Left renal pelvis (tissue), 4 donors: Measurements from ENCODE around the gene CXCR1. TPM values are rescaled to one million over a fixed set of nuclear protein-coding genes. Genes with fewer than 3 reads are reported as not detected.
"Not testable (repeated sequence)": the region's sequence is repeated elsewhere in the genome, so short reads cannot be mapped to it uniquely, and the experiment has no call there.

ENCODE experiments used
- DNase-seq, 4 donors: peaks; one replicate each; pipeline ENCODE4 v3.0.0-alpha.2; 2013; ENCODE audit warnings: low read depth in 4 of 4, low spot score in 3 of 4
- polyA plus RNA-seq, 4 donors: library from polyadenylated mRNA; unstranded; fragments of 120-200 nt; gene quantifications; one replicate each; pipeline ENCODE4 v1.2.1, GENCODE V29; 2013; ENCODE audit not compliant: insufficient read length in 4 of 4

CXCR1 gene
- polyA plus RNA-seq, 4 donors = 0.55 TPM; not detected in 3

GRCh38 chr2:218162814-218163213, 3.9 kb downstream of the CXCR1 start:
- DNase-seq = no peak

DNA sequence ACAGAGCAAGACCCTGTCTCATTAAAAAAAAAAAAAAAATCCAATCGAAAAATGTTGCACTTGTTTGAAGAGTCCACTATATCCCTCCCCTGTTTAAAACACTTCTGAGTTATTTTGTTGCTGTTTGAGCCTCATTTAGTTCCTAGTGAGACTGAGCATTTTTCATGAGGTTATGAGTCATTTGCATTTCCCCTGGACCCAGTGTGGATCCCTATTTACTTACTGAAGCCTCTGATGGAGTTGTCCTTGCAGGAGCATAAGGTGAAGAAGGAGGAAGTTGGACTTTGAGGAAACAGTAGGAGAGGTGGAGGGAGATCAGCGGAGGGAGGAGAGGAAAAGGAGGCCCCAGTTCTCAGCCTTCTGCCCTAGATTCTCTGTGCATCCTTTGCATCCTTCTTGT, 5.1 kb downstream of the CXCR1 start:
- DNase-seq = no peak

- DNase-seq = no peak
Observed at GRCh38 chr2:218155953-218156479, 10.7 kb downstream of the CXCR1 start.

DNA sequence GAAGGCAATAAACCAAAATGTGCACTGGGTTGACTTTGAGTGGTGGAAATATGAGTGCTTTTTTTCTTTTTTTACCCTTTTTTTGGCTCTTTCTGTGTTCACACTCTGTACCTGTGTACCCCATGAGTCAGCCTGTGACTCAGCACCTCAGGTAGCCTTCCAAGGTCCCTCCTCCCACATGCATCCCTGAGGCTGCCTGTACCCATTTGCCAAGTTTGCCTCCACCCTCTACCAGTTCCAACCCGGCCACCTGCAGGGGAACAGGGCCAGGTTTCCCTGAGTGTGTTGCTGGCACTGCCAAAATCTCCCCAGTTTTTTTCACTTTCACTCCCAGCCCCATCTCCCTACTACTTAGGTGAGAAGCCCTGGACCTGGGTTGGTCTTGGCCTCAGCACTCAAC, 14.0 kb downstream of the CXCR1 start:
- DNase-seq = no peak

GRCh38 chr2:218152172-218152571, 14.6 kb downstream of the CXCR1 start:
- DNase-seq = no peak

GRCh38 chr2:218149848-218150440, 16.8 kb downstream of the CXCR1 start:
- no peak for DNase-seq

DNA sequence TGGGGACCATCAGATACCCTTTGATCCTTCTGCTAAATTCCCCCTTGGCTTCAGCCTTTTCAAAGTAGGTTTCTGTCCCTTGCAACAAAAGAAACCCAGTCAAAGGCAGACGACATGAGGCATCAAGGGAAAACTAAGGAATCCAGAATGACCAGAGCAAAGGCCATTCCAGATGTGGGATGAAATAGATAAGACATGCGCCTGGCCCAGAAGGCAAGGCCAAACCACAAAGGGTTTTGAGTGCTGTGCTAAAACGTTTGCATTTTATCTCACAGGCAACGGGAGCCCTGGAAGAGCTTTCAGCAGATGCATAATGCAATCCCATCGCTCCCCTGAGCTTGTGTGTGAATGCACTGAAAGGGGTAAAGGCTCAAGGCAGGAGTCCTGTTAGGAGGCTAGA, 17.7 kb downstream of the CXCR1 start:
- no peak for DNase-seq

GRCh38 chr2:218146056-218146455, 20.7 kb downstream of the CXCR1 start:
- DNase-seq = no peak

DNA sequence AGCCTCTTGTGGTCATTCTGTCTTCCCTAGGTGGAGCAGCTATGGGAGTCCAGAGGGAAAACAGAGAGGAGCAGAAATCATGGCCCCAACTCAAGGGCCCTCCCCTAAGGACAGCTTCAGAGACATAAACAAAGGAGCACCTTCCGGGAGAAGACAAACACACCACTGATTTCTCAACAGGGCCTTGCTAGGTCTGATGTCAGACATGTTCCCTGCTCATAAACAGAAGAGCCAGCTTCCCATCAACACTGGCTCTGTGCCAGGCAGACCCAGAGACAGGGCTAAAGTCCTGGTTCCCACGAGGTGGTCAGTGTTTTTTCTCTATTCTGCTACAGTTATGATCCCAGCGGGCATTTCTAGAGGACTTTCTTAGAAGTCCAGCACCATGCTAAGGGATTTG, 21.6 kb downstream of the CXCR1 start:
- peak in 1 of 4 donors; percentile 1 for DNase-seq

GRCh38 chr2:218138047-218138446, 28.7 kb downstream of the CXCR1 start:
- no peak for DNase-seq

DNA sequence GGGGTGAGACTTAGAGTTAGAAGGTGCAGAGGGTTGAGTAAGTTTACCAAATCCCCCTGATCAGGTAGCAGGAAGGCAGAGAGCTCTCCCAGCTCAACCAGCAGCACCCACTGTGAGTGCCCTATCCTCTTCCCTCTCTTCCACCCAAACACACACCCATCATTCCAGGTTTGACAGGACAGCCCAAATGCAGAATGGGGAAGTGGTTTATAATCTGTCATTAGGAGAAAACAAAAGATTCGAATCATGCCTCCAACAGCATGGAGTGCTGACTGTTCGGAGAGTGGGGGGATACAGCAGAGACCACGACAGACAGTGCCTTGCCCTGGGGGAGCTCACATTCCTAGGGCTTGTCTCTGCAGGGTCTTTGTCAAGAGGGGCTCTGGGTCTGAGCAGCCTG, 29.2 kb downstream of the CXCR1 start:
- no peak for DNase-seq

- no peak for DNase-seq
Observed at GRCh38 chr2:218130822-218131221, 35.9 kb downstream of the CXCR1 start.

DNA sequence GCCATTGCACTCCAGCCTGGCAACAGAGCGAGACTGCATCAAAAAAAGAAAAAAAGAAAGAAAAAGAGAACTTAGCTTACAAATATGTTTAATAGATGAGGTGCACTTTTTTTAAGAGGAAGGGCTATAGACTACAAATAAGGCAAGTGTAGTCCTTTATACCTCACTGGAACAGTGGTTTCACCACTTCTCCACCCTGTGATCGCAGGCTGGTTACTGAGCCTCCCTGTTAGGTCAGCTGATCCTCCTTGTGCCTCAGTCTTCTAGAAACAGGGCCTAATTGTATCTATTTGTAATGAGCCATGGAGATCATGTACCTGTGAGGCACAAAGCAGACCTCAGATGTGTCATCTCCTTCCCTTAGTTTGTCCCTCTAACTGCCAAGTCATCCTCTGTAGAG, 36.4 kb downstream of the CXCR1 start:
- DNase-seq = no peak

DNA sequence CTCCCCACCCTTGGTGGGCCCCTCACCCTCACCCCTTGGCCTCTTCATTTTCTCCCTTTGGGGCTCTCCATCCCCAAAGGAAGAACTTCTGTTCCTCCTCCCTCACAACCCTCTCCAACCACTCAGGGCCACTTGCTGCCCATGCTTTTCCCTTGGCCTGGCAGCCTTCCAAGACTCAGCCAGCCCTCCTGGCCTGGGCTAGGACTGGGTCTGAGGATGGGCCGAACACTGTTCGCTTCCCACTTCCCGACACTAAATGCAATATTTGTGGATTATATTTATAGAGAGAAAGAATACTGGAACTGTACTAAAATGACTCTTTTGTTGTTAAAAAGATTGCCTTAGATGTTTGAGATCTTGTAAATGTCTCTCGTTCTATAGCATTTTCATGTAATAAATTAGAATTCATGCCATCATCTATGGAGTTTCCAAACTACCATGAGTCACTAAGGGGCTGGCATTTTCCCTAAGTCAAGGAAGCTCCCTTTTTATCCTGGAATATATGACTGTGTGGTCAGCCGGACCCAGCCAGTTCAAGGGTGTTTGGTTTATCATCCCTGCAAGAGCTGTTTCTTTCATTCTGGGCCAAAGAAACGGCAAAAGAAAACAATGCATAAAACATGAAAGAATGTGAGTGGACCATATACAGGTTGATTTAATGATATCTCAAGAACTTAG, 37.2 kb downstream of the CXCR1 start:
- no peak for DNase-seq

DNA sequence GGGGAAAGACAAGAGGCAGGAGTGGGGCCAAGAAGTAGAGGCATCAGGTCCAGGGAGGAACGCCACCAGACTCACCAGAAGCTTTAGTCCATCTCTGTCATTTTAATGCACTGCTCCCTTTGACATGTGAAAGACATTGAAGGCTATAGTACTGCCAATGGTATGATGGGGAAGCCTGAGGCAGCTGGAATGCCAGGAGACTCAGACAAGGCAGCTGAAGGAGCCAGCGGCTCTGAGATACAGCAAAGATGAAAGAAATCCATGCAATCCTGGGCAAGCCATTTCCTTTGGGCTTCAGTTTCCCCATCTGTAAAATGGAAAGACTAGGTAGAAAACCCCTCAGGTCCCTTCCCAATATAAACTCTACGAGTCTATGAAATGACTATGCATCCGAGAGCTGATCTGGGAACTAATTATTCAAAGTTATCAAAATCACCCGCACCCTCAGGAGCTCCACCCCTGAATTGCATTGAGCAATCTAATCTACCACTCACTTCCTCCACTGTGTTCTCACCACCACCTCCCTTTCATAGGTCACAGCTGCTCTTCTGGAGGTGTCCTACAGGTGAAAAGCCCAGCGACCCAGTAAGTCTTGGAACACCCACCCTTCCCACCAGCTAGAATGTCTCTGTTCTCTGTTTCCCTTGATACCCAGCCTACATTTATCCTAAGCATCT, 37.8 kb downstream of the CXCR1 start:
- DNase-seq = no peak

DNA sequence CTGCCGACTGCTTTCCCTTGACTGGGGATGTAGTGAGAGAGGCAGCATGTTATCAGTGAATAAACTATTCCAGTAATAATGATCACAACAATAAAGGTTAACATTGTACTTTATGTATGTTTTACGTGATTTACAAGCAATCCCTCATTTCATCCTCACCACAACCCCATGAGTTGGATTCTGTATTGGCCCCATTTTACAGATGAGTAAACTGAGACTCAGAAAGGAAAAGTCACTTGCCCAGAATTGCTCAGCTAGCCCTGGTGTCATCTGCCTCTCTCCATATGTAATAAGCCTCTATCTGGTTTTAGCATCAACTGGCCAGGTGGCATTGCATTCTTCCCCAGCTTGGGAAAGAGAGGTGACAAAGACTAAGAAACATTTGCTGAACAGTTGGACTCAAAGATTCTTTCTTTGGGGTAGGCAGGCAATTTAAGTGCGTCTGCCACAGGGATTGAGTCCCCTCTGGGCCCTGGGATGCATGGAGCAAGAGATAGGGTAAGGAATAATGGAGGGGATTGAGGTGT, 38.8 kb downstream of the CXCR1 start:
- no peak for DNase-seq

GRCh38 chr2:218125626-218126080, 41.1 kb downstream of the CXCR1 start, which contains the start of gene CXCR2:
Gene CXCR2, plus strand, starts transcription at chr2:218126028. Its CDS starts 8,774 bp downstream, at chr2:218134802.
- DNase-seq = no peak

- no peak for DNase-seq
Observed at GRCh38 chr2:218125095-218125494, 41.7 kb downstream of the CXCR1 start.

DNA sequence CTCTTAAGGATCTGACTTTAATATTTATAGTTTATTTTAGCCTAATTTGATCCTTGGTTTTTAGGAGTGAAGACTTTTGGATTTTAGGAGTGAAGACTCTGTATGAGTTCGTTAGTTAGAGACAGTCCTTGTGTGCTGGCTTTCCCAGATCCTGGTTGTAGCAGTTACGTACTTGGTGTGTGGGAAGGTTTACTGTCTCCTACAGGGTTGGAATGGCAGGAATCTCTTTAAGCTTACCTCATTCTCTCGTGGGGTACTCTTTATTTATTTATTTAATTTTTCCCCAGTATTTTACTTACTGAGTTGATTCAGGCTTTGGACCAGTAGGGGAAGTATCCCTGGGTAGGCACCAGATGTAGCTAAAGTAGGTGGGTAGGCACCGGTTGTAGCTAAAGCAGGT, 42.8 kb downstream of the CXCR1 start:
- DNase-seq = no peak

- not testable (repeated sequence) for DNase-seq
Observed at GRCh38 chr2:218122286-218122685, 44.5 kb downstream of the CXCR1 start.

DNA sequence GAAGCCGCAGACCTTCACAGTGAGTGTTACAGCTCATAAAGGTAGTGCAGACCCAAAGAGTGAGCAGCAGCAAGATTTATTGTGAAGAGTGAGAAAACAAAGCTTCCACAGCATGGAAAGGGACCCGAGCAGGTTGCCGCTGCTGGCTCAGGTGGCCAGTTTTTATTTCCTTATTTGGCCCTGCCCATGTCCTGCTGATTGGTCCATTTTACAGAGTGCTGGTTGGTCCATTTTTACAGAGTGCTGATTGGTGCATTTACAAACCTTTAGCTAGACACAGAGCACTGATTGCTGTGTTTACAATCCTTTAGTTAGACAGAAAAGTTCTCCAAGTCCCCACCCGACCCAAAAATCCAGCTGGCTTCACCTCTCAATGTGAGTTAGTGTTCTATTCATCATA, 45.0 kb downstream of the CXCR1 start:
- DNase-seq = not testable (repeated sequence)
